ENCODE results near the gene EFHD1. TPM values are rescaled to one million over a fixed set of nuclear protein-coding genes. Genes with fewer than 3 reads are reported as not detected.

EFHD1 gene
- total and polyA plus RNA-seq, 2 donors (not counting 1 experiment from before 2014, with no cell fraction given): not detected

- H3K27ac Mint-ChIP-seq: no peak overlapping the region
- H3K4me3 Mint-ChIP-seq: no peak overlapping the region
- H3K4me1 ChIP-seq (ENCODE audit: control insufficient read depth in 2 of 2, insufficient read depth in 2 of 2, low read length in 2 of 2): no peaks in the 10 kb centered on the region
- TF ChIP-seq CTCF (IDR thresholded peaks at IDR 0.05) (no peak), EZH2 (IDR thresholded peaks at IDR 0.05; ENCODE audit: borderline replicate concordance, insufficient read depth, low read depth, low read length, poor library complexity, severe bottlenecking) (no peak)
- 83% methylated on average over 1 of the region's 2 CpGs for WGBS (ENCODE audit: insufficient coverage)
- no peak for ATAC-seq (ENCODE audit: low read depth)
- no peaks in the 10 kb centered on the region for H4K20me1 ChIP-seq (ENCODE audit: control insufficient read depth, insufficient read depth, low read length, poor library complexity, severe bottlenecking)
- H3K27ac ChIP-seq (ENCODE audit: low read length in 2 of 2): no peak overlapping the region
- no peak for DNase-seq
- no peaks in the 10 kb centered on the region for H3K79me2 ChIP-seq (ENCODE audit: control insufficient read depth, insufficient read depth, low read length)
- no peak overlapping the region for H3K9ac ChIP-seq (ENCODE audit: low read length)
- H2AFZ ChIP-seq (ENCODE audit: insufficient read depth, low read depth, low read length, poor library complexity, severe bottlenecking): no peak overlapping the region
- H3K36me3 ChIP-seq (replicated peaks in 1 of 2; ENCODE audit: control extremely low read depth in 1 of 2, control insufficient read depth in 1 of 2, extremely low read depth in 1 of 2, insufficient read depth in 2 of 2, low read length in 1 of 2): no peaks in the 10 kb centered on the region
- peaks cover 0 to 2% (median 0%) of the 10 kb centered on the region in 4 experiments for H3K27me3 ChIP-seq (replicated peaks in 1 of 4; ENCODE audit: control extremely low read depth in 1 of 4, control insufficient read depth in 3 of 4, insufficient read depth in 4 of 4, low read length in 3 of 4)
- no peaks in the 10 kb centered on the region for H3K4me1 Mint-ChIP-seq
- intact Hi-C loops (cut with micrococcal nuclease): no loop called here
- no peak overlapping the region for H3K4me3 ChIP-seq (ENCODE audit: control extremely low read depth in 1 of 5, extremely low read depth in 1 of 5, insufficient read depth in 1 of 5, low read depth in 2 of 5, low read length in 4 of 5)
- H3K27me3 Mint-ChIP-seq: peaks cover 19% of the 10 kb centered on the region
- H3K9me3 Mint-ChIP-seq (ENCODE audit: insufficient read depth): no peaks in the 10 kb centered on the region
- ChIA-PET CTCF (no interaction called here), POLR2A (interaction anchor here (0.7 kb wide), 1 partner anchor 27 kb away, joined by 3 read pairs; no protein-coding TSS in a partner anchor)
- no peaks in the 10 kb centered on the region for H3K9me3 ChIP-seq (ENCODE audit: control extremely low read depth in 1 of 3, control insufficient read depth in 2 of 3, insufficient read depth in 1 of 3, low read length in 2 of 3)
- no peak overlapping the region for H3K4me2 ChIP-seq (replicated peaks; ENCODE audit: low read depth, low read length, poor library complexity, severe bottlenecking)
Measured at GRCh38 chr2:232659359-232659758, 26.0 kb downstream of the EFHD1 start.

- POLR2A ChIA-PET: interaction anchor here (0.6 kb wide), 1 partner anchor 34 kb away, joined by 7 read pairs; the partner anchor contains the start of gene GIGYF2
- Mint-ChIP-seq H3K4me1 (no peaks in the 10 kb centered on the region), H3K27me3 (peaks cover 19% of the 10 kb centered on the region), H3K9me3 (ENCODE audit: insufficient read depth) (no peaks in the 10 kb centered on the region), H3K27ac (no peak overlapping the region), H3K4me3 (no peak overlapping the region)
- Histone ChIP-seq H3K9ac (ENCODE audit: low read length) (no peak overlapping the region), H4K20me1 (ENCODE audit: control insufficient read depth, insufficient read depth, low read length, poor library complexity, severe bottlenecking) (no peaks in the 10 kb centered on the region), H3K27ac (ENCODE audit: low read length in 2 of 2) (no peak overlapping the region), H3K4me3 (ENCODE audit: control extremely low read depth in 1 of 5, extremely low read depth in 1 of 5, insufficient read depth in 1 of 5, low read depth in 2 of 5, low read length in 4 of 5) (no peak overlapping the region), H3K36me3 (replicated peaks in 1 of 2; ENCODE audit: control extremely low read depth in 1 of 2, control insufficient read depth in 1 of 2, extremely low read depth in 1 of 2, insufficient read depth in 2 of 2, low read length in 1 of 2) (no peaks in the 10 kb centered on the region), H3K9me3 (ENCODE audit: control extremely low read depth in 1 of 3, control insufficient read depth in 2 of 3, insufficient read depth in 1 of 3, low read length in 2 of 3) (no peaks in the 10 kb centered on the region), H3K27me3 (replicated peaks in 1 of 4; ENCODE audit: control extremely low read depth in 1 of 4, control insufficient read depth in 3 of 4, insufficient read depth in 4 of 4, low read length in 3 of 4) (peaks cover 0 to 4% (median 0%) of the 10 kb centered on the region in 4 experiments), H3K4me2 (replicated peaks; ENCODE audit: low read depth, low read length, poor library complexity, severe bottlenecking) (no peak overlapping the region), H2AFZ (ENCODE audit: insufficient read depth, low read depth, low read length, poor library complexity, severe bottlenecking) (no peak overlapping the region), H3K4me1 (ENCODE audit: control insufficient read depth in 2 of 2, insufficient read depth in 2 of 2, low read length in 2 of 2) (no peaks in the 10 kb centered on the region), H3K79me2 (ENCODE audit: control insufficient read depth, insufficient read depth, low read length) (no peaks in the 10 kb centered on the region)
- intact Hi-C loops (cut with micrococcal nuclease): no loop called here
- TF ChIP-seq EZH2 (IDR thresholded peaks at IDR 0.05; ENCODE audit: borderline replicate concordance, insufficient read depth, low read depth, low read length, poor library complexity, severe bottlenecking) (no peak), CTCF (IDR thresholded peaks at IDR 0.05) (no peak)
- 95% methylated on average over 15 of the region's 16 CpGs for WGBS (ENCODE audit: insufficient coverage)
- no peak for DNase-seq
- CTCF ChIA-PET: no interaction called here
- no peak for ATAC-seq (ENCODE audit: low read depth)
Measured at GRCh38 chr2:232662486-232663260, 29.3 kb downstream of the EFHD1 start.
